C4-2B (cell line): ENCODE results near the gene C12orf42.
A peak's percentile ranks its signal among the peaks of the same experiment; 100 is the strongest.

Experiments
- H3K27ac ChIP-seq: fragments of 450-650 bp; 2 replicates; pipeline ENCODE4 v1.5.1; 2017
- CTCF ChIP-seq: fragments of 450-650 bp; conservative IDR thresholded peaks from 2 replicates; pipeline ENCODE4 v1.5.1; 2017; ENCODE audit warnings: mild to moderate bottlenecking
- ZFX ChIP-seq: fragments of 450-650 bp; IDR thresholded peaks from 2 replicates; pipeline ENCODE4 v1.6.1; 2017

The C12orf42 gene

GRCh38 chr12:103387385-103387784, 108.4 kb downstream of the C12orf42 start:
- H3K27ac ChIP-seq, result no peak overlapping the region
- TF ChIP-seq CTCF (no peak), ZFX (no peak)

GRCh38 chr12:103386451-103386850, 109.3 kb downstream of the C12orf42 start:
- H3K27ac ChIP-seq, result no peak overlapping the region
- no peak for TF ChIP-seq CTCF
- no peak for TF ChIP-seq ZFX

- H3K27ac ChIP-seq, result no peak overlapping the region
- TF ChIP-seq ZFX (no peak), CTCF (no peak)
Observed at GRCh38 chr12:103382736-103383346, 112.9 kb downstream of the C12orf42 start.

- no peak overlapping the region for H3K27ac ChIP-seq
- TF ChIP-seq ZFX, result no peak
- TF ChIP-seq CTCF, result no peak
Observed at GRCh38 chr12:103382119-103382518, 113.6 kb downstream of the C12orf42 start.

GRCh38 chr12:103379670-103380069, 116.1 kb downstream of the C12orf42 start:
- TF ChIP-seq ZFX, result no peak
- no peak for TF ChIP-seq CTCF

GRCh38 chr12:103373088-103373523, 122.7 kb downstream of the C12orf42 start:
- no peak for TF ChIP-seq CTCF
- TF ChIP-seq ZFX, result no peak
- peak overlapping the region; percentile 76; the same call in 1 of the 2 replicates for H3K27ac ChIP-seq

More at GRCh38 chr12:103379670-103380069, 116.1 kb downstream of the C12orf42 start:
- H3K27ac ChIP-seq, result no peak overlapping the region

GRCh38 chr12:103369929-103370328, 125.8 kb downstream of the C12orf42 start:
- TF ChIP-seq CTCF (no peak), ZFX (no peak)
- H3K27ac ChIP-seq, result no peak overlapping the region
